WTC11 (cell line): Measurements from ENCODE around the gene SON. TPM values are rescaled to one million over a fixed set of nuclear protein-coding genes. Genes with fewer than 3 reads are reported as not detected.

Experiments used
- ATAC-seq: fragments of 200-7000 bp; cut with Tn5 transposase; 2 replicates; pipeline ENCODE4 v1.10.0; 2021; ENCODE audit warnings: mild to moderate bottlenecking, moderate library complexity
- CTCF ChIA-PET: fragments of 300-600 bp; sonication (Branson Sonifier 250); formaldehyde crosslinking; loops from one replicate; lab custom pipeline; 2021; ENCODE audit warnings: antibody characterized with exemption; lab: Charles Lee
- POLR2A ChIA-PET: fragments of 350-600 bp; sonication (Branson Sonifier 250); formaldehyde crosslinking; loops from one replicate; lab custom pipeline; 2021; ENCODE audit warnings: antibody characterized with exemption; lab: Charles Lee
- DNase-seq: peaks from one replicate; pipeline ENCODE4 v3.0.0; 2021; ENCODE audit warnings: low spot score
- H3K27ac Mint-ChIP-seq: 2 replicates; pipeline ENCODE4 v1.8.0; 2021; ENCODE audit warnings: mixed read lengths
- H3K27me3 Mint-ChIP-seq: 2 replicates; pipeline ENCODE4 v1.8.0; 2021; ENCODE audit warnings: low read depth, mild to moderate bottlenecking, moderate library complexity, mixed read lengths
- H3K36me3 Mint-ChIP-seq: 2 replicates; pipeline ENCODE4 v1.8.0; 2021; ENCODE audit warnings: mixed read lengths
- H3K4me1 Mint-ChIP-seq: 2 replicates; pipeline ENCODE4 v1.8.0; 2022; ENCODE audit warnings: mixed read lengths
- H3K4me3 Mint-ChIP-seq: 2 replicates; pipeline ENCODE4 v1.8.0; 2021; ENCODE audit warnings: mild to moderate bottlenecking, moderate library complexity, mixed read lengths
- H3K9me3 Mint-ChIP-seq: 2 replicates; pipeline ENCODE4 v1.8.0; 2021; ENCODE audit warnings: mixed read lengths
- ATF1 ChIP-seq: sonication (generic); formaldehyde crosslinking; IDR thresholded peaks from 2 replicates; pipeline ENCODE4 v1.8.1; 2023; ENCODE audit warnings: mild to moderate bottlenecking, moderate library complexity, missing genetic modification reagents
- ATF2 ChIP-seq: sonication (generic); formaldehyde crosslinking; IDR thresholded peaks from 2 replicates; pipeline ENCODE4 v1.8.1; 2022; ENCODE audit warnings: low read depth, missing genetic modification reagents, borderline replicate concordance
- ATF6 ChIP-seq: sonication (generic); formaldehyde crosslinking; IDR thresholded peaks from 2 replicates; pipeline ENCODE4 v1.8.1; 2023; ENCODE audit warnings: mild to moderate bottlenecking, missing genetic modification reagents
- ELF4 ChIP-seq: sonication (generic); formaldehyde crosslinking; IDR thresholded peaks from 2 replicates; pipeline ENCODE4 v1.8.1; 2022; ENCODE audit warnings: low read depth, mild to moderate bottlenecking, moderate library complexity, missing genetic modification reagents
- ERG ChIP-seq: fragments of 250-450 bp; sonication (Bioruptor Pico); IDR thresholded peaks from 2 replicates; pipeline ENCODE4 v1.8.0; 2021; ENCODE audit warnings: mild to moderate bottlenecking
- FOXJ3 ChIP-seq: sonication (generic); formaldehyde crosslinking; IDR thresholded peaks from 2 replicates; pipeline ENCODE4 v1.9.0; 2021; ENCODE audit warnings: missing genetic modification reagents, mild to moderate bottlenecking, borderline replicate concordance
- FOXK1 ChIP-seq: sonication (generic); formaldehyde crosslinking; IDR thresholded peaks from 2 replicates; pipeline ENCODE4 v1.8.0; 2022; ENCODE audit warnings: mild to moderate bottlenecking, moderate library complexity, missing genetic modification reagents
- HMGXB4 ChIP-seq: sonication (generic); formaldehyde crosslinking; IDR thresholded peaks from 2 replicates; pipeline ENCODE4 v1.8.1; 2023; ENCODE audit warnings: mild to moderate bottlenecking, moderate library complexity, missing genetic modification reagents
- IRF1 ChIP-seq: sonication (generic); formaldehyde crosslinking; IDR thresholded peaks from 2 replicates; pipeline ENCODE4 v1.8.0; 2023; ENCODE audit warnings: missing genetic modification reagents
- JAZF1 ChIP-seq: fragments of 250-450 bp; sonication (Bioruptor Pico); IDR thresholded peaks from 2 replicates; pipeline ENCODE4 v1.9.0; 2021; ENCODE audit warnings: moderate library complexity, mild to moderate bottlenecking, inconsistent platforms
- MXD4 ChIP-seq: fragments of 250-450 bp; sonication (Bioruptor Pico); IDR thresholded peaks from 2 replicates; pipeline ENCODE4 v1.8.0; 2021; ENCODE audit warnings: mild to moderate bottlenecking, moderate library complexity, borderline replicate concordance
- NR2C2 ChIP-seq: sonication (generic); formaldehyde crosslinking; IDR thresholded peaks from 2 replicates; pipeline ENCODE4 v1.8.0; 2022; ENCODE audit warnings: mild to moderate bottlenecking, missing genetic modification reagents
- NR3C1 ChIP-seq: sonication (generic); formaldehyde crosslinking; conservative IDR thresholded peaks from 2 replicates; pipeline ENCODE4 v1.8.1; 2023; ENCODE audit warnings: low read depth, mild to moderate bottlenecking, missing genetic modification reagents
- OVOL2 ChIP-seq: fragments of 250-450 bp; sonication (Bioruptor Pico); IDR thresholded peaks from 2 replicates; pipeline ENCODE4 v1.9.0; 2021; ENCODE audit warnings: mild to moderate bottlenecking, borderline replicate concordance
- PRDM15 ChIP-seq: sonication (generic); formaldehyde crosslinking; IDR thresholded peaks from 2 replicates; pipeline ENCODE4 v1.8.0; 2022; ENCODE audit warnings: missing genetic modification reagents
- SMAD3 ChIP-seq: sonication (generic); formaldehyde crosslinking; IDR thresholded peaks from 2 replicates; pipeline ENCODE4 v1.8.0; 2022; ENCODE audit warnings: missing genetic modification reagents, mild to moderate bottlenecking, borderline replicate concordance
- TCF7 ChIP-seq: sonication (generic); formaldehyde crosslinking; IDR thresholded peaks from 2 replicates; pipeline ENCODE4 v1.8.0; 2022; ENCODE audit warnings: mild to moderate bottlenecking, low read depth, missing genetic modification reagents, moderate library complexity
- ZNF121 ChIP-seq: sonication (generic); formaldehyde crosslinking; IDR thresholded peaks from 2 replicates; pipeline ENCODE4 v1.8.0; 2023; ENCODE audit warnings: missing genetic modification reagents
- ZNF232 ChIP-seq: sonication (generic); formaldehyde crosslinking; IDR thresholded peaks from 2 replicates; pipeline ENCODE4 v1.8.0; 2022; ENCODE audit warnings: mild to moderate bottlenecking, missing genetic modification reagents
- ZNF512 ChIP-seq: sonication (generic); formaldehyde crosslinking; IDR thresholded peaks from 2 replicates; pipeline ENCODE4 v1.8.1; 2022; ENCODE audit warnings: missing genetic modification reagents, borderline replicate concordance
- total RNA-seq: library from RNA; stranded (reverse); gene quantifications from 3 replicates; pipeline ENCODE4 v1.2.3, GENCODE V29; 2021

SON gene
- total RNA-seq, 1 experiment from 2014 or later, result 309 TPM

GRCh38 chr21:33552999-33553598, 10.3 kb downstream of the SON start (continued):
- TF ChIP-seq FOXK1 (CRISPR knock-in tag) (no peak), ELF4 (CRISPR knock-in tag) (no peak), ZNF121 (CRISPR knock-in tag) (no peak), MXD4 (CRISPR knock-in tag) (no peak), ZNF232 (no peak)
- TF ChIP-seq, all 79 proteins: peak for 0

GRCh38 chr21:33554236-33554981, 11.6 kb downstream of the SON start:
- CTCF ChIA-PET, result no interaction called here
- no peak for TF ChIP-seq NR3C1
- TF ChIP-seq TCF7 (CRISPR knock-in tag), result no peak
- TF ChIP-seq PRDM15 (CRISPR knock-in tag), result no peak
- no peak for TF ChIP-seq ATF1 (CRISPR knock-in tag)
- no peak for TF ChIP-seq NR2C2 (CRISPR knock-in tag)
- TF ChIP-seq SMAD3 (CRISPR knock-in tag), result no peak
- no peak for TF ChIP-seq ZNF512
- no peak for TF ChIP-seq ERG (CRISPR knock-in tag)
- TF ChIP-seq JAZF1 (CRISPR knock-in tag), result no peak
- no peak for TF ChIP-seq ATF6 (CRISPR knock-in tag)
- TF ChIP-seq ATF2 (CRISPR knock-in tag), result no peak
- no peak for TF ChIP-seq ZNF232
- TF ChIP-seq ZNF121 (CRISPR knock-in tag), result no peak
- TF ChIP-seq HMGXB4 (CRISPR knock-in tag), result no peak
- TF ChIP-seq IRF1 (CRISPR knock-in tag), result no peak
- TF ChIP-seq FOXJ3 (CRISPR knock-in tag), result no peak
- TF ChIP-seq OVOL2 (CRISPR knock-in tag), result no peak

More at GRCh38 chr21:33554236-33554981, 11.6 kb downstream of the SON start:
- no peaks in the 10 kb centered on the region for H3K27me3 Mint-ChIP-seq
- POLR2A ChIA-PET, result no interaction called here
- H3K36me3 Mint-ChIP-seq, result peaks cover 95% of the 10 kb centered on the region
- DNase-seq (no peak), ATAC-seq (no peak)
- no peak overlapping the region for H3K4me3 Mint-ChIP-seq
- peak overlapping the region; percentile 58 for H3K27ac Mint-ChIP-seq
- no peaks in the 10 kb centered on the region for H3K4me1 Mint-ChIP-seq
- H3K9me3 Mint-ChIP-seq, result no peaks in the 10 kb centered on the region; the same call in 1 of the 2 replicates
